Spleen (tissue), 11 donors: ENCODE measurements around the gene EIF2AK3. TPM values are rescaled to one million over a fixed set of nuclear protein-coding genes. Genes with fewer than 3 reads are reported as not detected.

ENCODE experiments used
- DNase-seq: peaks from one replicate; pipeline ENCODE4 v3.0.0-alpha.2; 2020
- H3K27ac ChIP-seq, 8 donors: fragments of 200-600 bp; sonication (generic) in 7 of 8; 1 replicate in 4 of 8; 2 replicates in 4 of 8; pipeline versions ENCODE4 v1.5.0 to v1.8.0; 2016 to 2021; ENCODE audit warnings: inconsistent platforms in 4 of 8, mild to moderate bottlenecking in 4 of 8, moderate library complexity in 1 of 8
- H3K27me3 ChIP-seq, 7 donors: fragments of 200-600 bp; sonication (generic) in 6 of 7; replicated peaks in 1 of 7; 1 replicate in 4 of 7; 2 replicates in 3 of 7; pipeline versions ENCODE4 v1.5.0 to v1.8.0; 2016 to 2021; ENCODE audit warnings: inconsistent platforms in 3 of 7, mild to moderate bottlenecking in 1 of 7
- H3K36me3 ChIP-seq, 6 donors: fragments of 200-600 bp; sonication (generic) in 5 of 6; 1 replicate in 4 of 6; 2 replicates in 2 of 6; pipeline versions ENCODE4 v1.5.0 to v1.8.0; 2016 to 2021; ENCODE audit warnings: inconsistent platforms in 2 of 6
- H3K4me1 ChIP-seq, 6 donors: fragments of 200-600 bp; sonication (generic) in 5 of 6; 1 replicate in 3 of 6; 2 replicates in 3 of 6; pipeline versions ENCODE4 v1.5.0 to v1.8.0; 2016 to 2021; ENCODE audit warnings: inconsistent platforms in 3 of 6
- H3K4me3 ChIP-seq, 8 donors: fragments of 200-600 bp; sonication (generic) in 7 of 8; 1 replicate in 4 of 8; 2 replicates in 4 of 8; pipeline versions ENCODE4 v1.5.0 to v1.8.0; 2016 to 2021; ENCODE audit warnings: inconsistent platforms in 4 of 8, mild to moderate bottlenecking in 4 of 8, moderate library complexity in 2 of 8
- H3K9me3 ChIP-seq, 8 donors: fragments of 200-600 bp; sonication (generic) in 7 of 8; 1 replicate in 4 of 8; 2 replicates in 4 of 8; pipeline versions ENCODE4 v1.5.0 to v1.8.0; 2016 to 2021; ENCODE audit warnings: inconsistent platforms in 4 of 8
- POLR2A ChIP-seq, 3 donors: fragments of 450-650 bp; IDR thresholded peaks; one replicate each; pipeline ENCODE4 v1.5.1; 2017; ENCODE audit warnings: antibody characterized with exemption in 3 of 3, mild to moderate bottlenecking in 1 of 3
- POLR2AphosphoS5 ChIP-seq, 3 donors: sonication (generic); formaldehyde crosslinking; IDR thresholded peaks; one replicate each; pipeline ENCODE4 v1.5.1; 2017; ENCODE audit warnings: antibody characterized with exemption in 3 of 3
- WGBS, 5 donors: extraction: QIAGEN DNeasy Blood & Tissue Kit in 3 of 5; methylation state at CpG; one replicate each; pipeline versions ENCODE4 v1.1.5 to v1.1.7; 2013 to 2018; 5-methylcytosine and 5-hydroxymethylcytosine counted together
- intact Hi-C: fragments of 100-400 bp; cut with DNase I; formaldehyde crosslinking; loops from one replicate; pipeline ENCODE4 v1.15.0; 2023; ENCODE audit warnings: low total_unique reads
- polyA plus RNA-seq, 3 donors: library from polyadenylated mRNA; stranded (reverse); fragments of 200-250 nt; gene quantifications; one replicate each; pipeline ENCODE4 v1.2.1, GENCODE V29; 2013
- total RNA-seq, 7 donors: library from RNA; depleted of rRNA in 3 of 7; stranded (reverse); fragments of >200 nt in 3 of 7; fragmentation: NEBNext Ultra II Directional in 4 of 7; extraction: Animal tissue kit (Norgen Biotek cat#: 25700) in 4 of 7; gene quantifications; one replicate each; pipeline versions ENCODE4 v1.1.0 to v1.2.1, GENCODE V29; 2016 to 2021
- TF ChIP-seq, protein P1 (sequence below), 11 experiments: fragments of 200-600 bp in 7 of 11; fragments of 450-650 bp in 4 of 11; sonication (generic) in 4 of 11; IDR thresholded peaks in 8 of 11; conservative IDR thresholded peaks in 3 of 11; 1 replicate in 7 of 11; 2 replicates in 4 of 11; pipeline versions ENCODE4 v1.4.0 to v1.8.0; 2016 to 2021; ENCODE audit warnings: antibody characterized with exemption in 11 of 11, inconsistent platforms in 4 of 11, mild to moderate bottlenecking in 1 of 11
- donor health status: healthy with polysubstance abuse.
- donor health status: DM: no; HTN: no; CAD: no; lungs with moderate emphysema.
- donor health status: DM: no; HTN: no; CAD: no.
- donor health status: Bipolar disorder and iron deficiency.
- donor health status: healthy.
- donor health status: DM: no; HTN: no; CAD: no.
- donor health status: DM: yes; HTN: yes; CAD: no.

Gene EIF2AK3
- total and polyA plus RNA-seq, 10 donors: 4.3 to 29.8 (median 21.2) TPM

DNA sequence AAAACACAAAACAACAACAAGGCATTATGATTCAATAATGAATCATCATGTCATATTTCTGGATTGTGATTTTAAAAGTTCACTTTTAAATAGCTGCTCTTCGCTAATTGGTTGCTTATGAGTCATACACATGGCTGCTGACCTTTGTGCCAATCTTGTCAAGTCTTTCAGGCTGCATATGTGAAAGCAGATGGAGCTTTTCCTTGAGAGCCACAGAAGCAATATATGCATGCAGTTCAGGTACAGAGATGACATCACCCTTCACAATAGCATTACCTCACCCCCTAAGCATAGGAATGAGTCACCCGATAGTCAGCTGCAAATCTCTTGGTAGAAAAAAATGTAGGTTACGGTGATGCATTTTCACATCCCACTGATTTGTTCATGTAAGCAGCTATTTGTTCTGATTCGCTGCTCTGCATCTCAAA is 27.2 kb downstream of the EIF2AK3 start:
- DNase-seq: no peak
- TF ChIP-seq POLR2A (IDR thresholded peaks at IDR 0.05): no peak
- TF ChIP-seq, protein P1, sequence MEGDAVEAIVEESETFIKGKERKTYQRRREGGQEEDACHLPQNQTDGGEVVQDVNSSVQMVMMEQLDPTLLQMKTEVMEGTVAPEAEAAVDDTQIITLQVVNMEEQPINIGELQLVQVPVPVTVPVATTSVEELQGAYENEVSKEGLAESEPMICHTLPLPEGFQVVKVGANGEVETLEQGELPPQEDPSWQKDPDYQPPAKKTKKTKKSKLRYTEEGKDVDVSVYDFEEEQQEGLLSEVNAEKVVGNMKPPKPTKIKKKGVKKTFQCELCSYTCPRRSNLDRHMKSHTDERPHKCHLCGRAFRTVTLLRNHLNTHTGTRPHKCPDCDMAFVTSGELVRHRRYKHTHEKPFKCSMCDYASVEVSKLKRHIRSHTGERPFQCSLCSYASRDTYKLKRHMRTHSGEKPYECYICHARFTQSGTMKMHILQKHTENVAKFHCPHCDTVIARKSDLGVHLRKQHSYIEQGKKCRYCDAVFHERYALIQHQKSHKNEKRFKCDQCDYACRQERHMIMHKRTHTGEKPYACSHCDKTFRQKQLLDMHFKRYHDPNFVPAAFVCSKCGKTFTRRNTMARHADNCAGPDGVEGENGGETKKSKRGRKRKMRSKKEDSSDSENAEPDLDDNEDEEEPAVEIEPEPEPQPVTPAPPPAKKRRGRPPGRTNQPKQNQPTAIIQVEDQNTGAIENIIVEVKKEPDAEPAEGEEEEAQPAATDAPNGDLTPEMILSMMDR (IDR thresholded peaks at IDR 0.05 in 8 of 11, conservative IDR thresholded peaks at IDR 0.05 in 3 of 11): no peak
- peak in 1 of 3 donors; percentile 53 for TF ChIP-seq POLR2AphosphoS5 (IDR thresholded peaks at IDR 0.05)
- H3K4me1 ChIP-seq: peaks cover 11 to 70% (median 33%) of the 10 kb centered on the region in 6 donors
- H3K4me3 ChIP-seq: peak overlapping the region in 1 of 8 donors; percentile 25
- H3K9me3 ChIP-seq: no peaks in the 10 kb centered on the region
- H3K27ac ChIP-seq: peak overlapping the region; percentile 31 to 83 (median 67)
- WGBS, 5 donors: 33 to 50% (median 37%) methylated on average over 4 of the region's 4 CpGs
- peaks cover 0 to 8% (median 0%) of the 10 kb centered on the region in 6 donors for H3K36me3 ChIP-seq
- H3K27me3 ChIP-seq: no peaks in the 10 kb centered on the region
- intact Hi-C loops: no loop called here

DNA sequence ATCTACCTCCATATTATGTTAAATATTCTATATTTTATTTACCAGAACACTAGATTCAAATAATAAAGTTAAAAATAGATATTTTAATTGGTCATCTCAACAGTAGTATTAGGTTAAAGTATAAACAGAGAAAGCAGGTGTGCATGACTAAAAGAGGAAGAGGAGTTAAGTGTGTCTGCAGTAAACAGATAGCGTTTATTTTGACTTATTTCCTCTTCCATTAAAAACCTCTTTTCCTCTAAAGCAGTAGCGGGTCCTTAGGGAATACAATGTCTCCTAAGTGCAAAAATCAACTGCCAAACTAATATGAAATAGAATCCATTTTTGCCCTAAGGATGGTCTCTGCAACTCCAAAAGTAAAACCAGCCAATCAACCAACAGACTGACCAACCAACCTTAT is 27.7 kb downstream of the EIF2AK3 start:
- intact Hi-C loops: no loop called here
- no peak for DNase-seq
- H3K27ac ChIP-seq: peak overlapping the region; percentile 31 to 83 (median 67)
- H3K9me3 ChIP-seq: no peaks in the 10 kb centered on the region
- H3K4me1 ChIP-seq: peaks cover 11 to 70% (median 33%) of the 10 kb centered on the region in 6 donors
- no peak for TF ChIP-seq POLR2AphosphoS5 (IDR thresholded peaks at IDR 0.05)
- no peak for TF ChIP-seq POLR2A (IDR thresholded peaks at IDR 0.05)
- TF ChIP-seq, protein P1 (IDR thresholded peaks at IDR 0.05 in 8 of 11, conservative IDR thresholded peaks at IDR 0.05 in 3 of 11): no peak
- peaks cover 0 to 13% (median under 1%) of the 10 kb centered on the region in 6 donors for H3K36me3 ChIP-seq
- WGBS, 5 donors: 21 to 43% (median 33%) methylated on average over 2 of the region's 2 CpGs
- peak overlapping the region in 1 of 8 donors; percentile 25 for H3K4me3 ChIP-seq
- H3K27me3 ChIP-seq: no peaks in the 10 kb centered on the region

DNA sequence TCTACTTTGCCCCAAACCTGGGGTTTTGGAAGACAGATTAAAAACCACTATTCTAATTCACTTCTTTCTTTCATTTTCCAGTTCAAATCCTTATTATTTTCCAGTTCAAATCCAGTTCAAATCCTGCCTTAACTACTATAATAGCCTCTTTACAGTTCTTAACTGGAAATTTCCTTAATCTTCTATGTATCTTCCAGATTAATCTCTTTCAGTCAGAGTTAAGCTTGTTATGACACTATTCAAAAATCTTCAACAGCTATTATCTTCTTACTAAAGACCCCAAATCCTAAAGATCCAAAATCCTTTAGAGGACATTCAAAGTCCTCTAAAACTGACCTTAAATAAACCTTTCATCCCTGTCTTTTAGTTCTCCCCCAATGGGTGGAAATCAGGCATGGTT is 30.1 kb downstream of the EIF2AK3 start:
- no peak overlapping the region for H3K27ac ChIP-seq
- DNase-seq: no peak
- peaks cover 0 to 36% (median 18%) of the 10 kb centered on the region in 6 donors for H3K36me3 ChIP-seq
- no peak overlapping the region for H3K4me3 ChIP-seq
- H3K9me3 ChIP-seq: no peaks in the 10 kb centered on the region
- H3K27me3 ChIP-seq: no peaks in the 10 kb centered on the region
- TF ChIP-seq, protein P1 (IDR thresholded peaks at IDR 0.05 in 8 of 11, conservative IDR thresholded peaks at IDR 0.05 in 3 of 11): no peak
- TF ChIP-seq POLR2A (IDR thresholded peaks at IDR 0.05) (no peak), POLR2AphosphoS5 (IDR thresholded peaks at IDR 0.05) (no peak)
- intact Hi-C loops: no loop called here
- H3K4me1 ChIP-seq: peaks cover 11 to 53% (median 29%) of the 10 kb centered on the region in 6 donors

DNA sequence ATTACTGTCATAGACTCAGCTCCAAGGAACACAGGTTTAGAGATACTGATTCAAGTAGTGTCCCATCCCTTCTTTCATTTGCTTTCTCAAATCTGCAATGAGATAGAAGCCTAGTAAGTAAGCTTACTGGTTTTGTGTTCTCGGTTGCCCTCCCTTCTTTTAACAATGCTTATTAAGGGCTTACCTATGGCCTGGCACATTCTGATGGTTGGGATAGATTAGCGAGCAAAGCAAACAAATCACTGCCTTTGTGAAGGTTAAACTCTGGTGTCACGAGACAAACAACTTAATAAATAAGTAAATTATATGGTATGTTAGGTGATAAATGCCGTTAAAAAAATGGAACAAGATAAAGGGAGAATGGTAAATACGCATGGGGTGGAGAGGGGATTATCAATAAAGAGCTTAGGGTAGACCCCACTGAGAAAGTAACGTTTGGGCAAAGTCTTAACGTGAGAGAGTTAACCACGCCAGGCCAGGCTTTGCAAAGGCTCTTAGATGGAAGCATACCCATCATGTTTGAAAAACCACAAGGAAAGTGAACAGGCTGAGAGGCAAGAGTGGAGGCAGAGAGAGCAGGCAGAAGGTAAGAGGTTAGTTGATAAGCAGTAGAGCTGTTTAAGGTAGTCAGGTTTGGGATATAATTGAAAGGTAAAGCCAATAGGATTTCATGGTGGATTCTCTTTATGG is 31.0 kb downstream of the EIF2AK3 start:
- TF ChIP-seq POLR2A (IDR thresholded peaks at IDR 0.05) (no peak), POLR2AphosphoS5 (IDR thresholded peaks at IDR 0.05) (no peak)
- TF ChIP-seq, protein P1 (IDR thresholded peaks at IDR 0.05 in 8 of 11, conservative IDR thresholded peaks at IDR 0.05 in 3 of 11): no peak
- WGBS, 5 donors: 88 to 96% (median 95%) methylated on average over 8 of the region's 8 CpGs
- H3K27ac ChIP-seq: no peak overlapping the region

More for the DNA sequence above, 31.0 kb downstream of the EIF2AK3 start:
- intact Hi-C loops: no loop called here
- H3K4me1 ChIP-seq: peaks cover 11 to 46% (median 27%) of the 10 kb centered on the region in 6 donors
- DNase-seq: no peak
- no peaks in the 10 kb centered on the region for H3K9me3 ChIP-seq
- H3K27me3 ChIP-seq: no peaks in the 10 kb centered on the region
- H3K4me3 ChIP-seq: no peak overlapping the region
- peaks cover 0 to 45% (median 18%) of the 10 kb centered on the region in 6 donors for H3K36me3 ChIP-seq
